CD4-positive, alpha-beta T cell treated with Interleukin-17A for 1 hour (primary cell): ENCODE data around the gene LNX2.
A peak's percentile ranks its signal among the peaks of the same experiment; 100 is the strongest.

Experiments used
- DNase-seq: peaks from one replicate; pipeline ENCODE4 v3.0.0-alpha.2; 2020

The LNX2 gene

DNA sequence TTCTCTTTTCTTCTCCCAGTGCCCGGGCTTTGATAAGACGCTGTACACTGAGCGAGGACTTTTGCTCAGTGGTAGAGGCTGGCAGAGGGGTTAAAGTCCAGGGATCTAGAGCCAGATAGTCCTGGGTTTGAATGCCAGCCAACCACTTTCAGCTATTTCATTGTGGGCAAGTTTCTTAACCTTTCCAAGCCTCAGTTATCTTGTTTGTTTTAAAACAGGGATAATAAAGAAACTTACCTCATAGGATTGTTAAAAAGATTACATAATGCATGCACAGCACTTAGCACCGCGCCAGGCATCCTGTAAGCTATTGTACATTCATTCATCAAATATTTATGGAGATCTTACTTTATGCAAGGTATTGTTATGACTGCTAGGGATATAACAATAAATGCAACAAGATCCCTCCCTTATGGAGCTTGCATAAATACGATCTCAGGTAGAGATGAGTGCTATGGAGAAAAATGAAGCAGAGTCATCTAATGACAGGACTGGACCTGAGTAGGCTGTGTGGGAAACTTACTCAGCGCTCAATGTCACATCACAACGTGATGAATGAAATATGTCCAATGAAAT is 70.8 kb downstream of the LNX2 start:
- DNase-seq: no peak

DNA sequence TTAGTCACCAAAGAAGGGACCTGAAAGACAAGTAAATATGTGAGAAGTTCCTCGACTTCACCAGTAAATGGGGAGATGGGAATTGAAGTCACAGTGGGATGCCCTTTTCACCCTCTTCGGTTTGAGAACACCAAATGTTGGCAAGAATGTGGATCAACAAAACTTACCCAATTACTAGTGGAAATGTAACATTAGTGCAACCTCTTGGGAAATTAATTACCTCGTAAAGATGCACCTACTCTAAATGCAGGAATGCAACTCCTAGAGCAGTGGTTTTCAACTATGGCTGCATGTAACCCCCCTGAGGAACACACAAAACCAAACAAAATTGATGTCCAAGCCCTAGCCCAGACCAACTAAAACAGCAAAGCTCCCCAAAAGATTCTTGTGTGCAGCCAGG is 78.1 kb downstream of the LNX2 start:
- DNase-seq: no peak

DNA sequence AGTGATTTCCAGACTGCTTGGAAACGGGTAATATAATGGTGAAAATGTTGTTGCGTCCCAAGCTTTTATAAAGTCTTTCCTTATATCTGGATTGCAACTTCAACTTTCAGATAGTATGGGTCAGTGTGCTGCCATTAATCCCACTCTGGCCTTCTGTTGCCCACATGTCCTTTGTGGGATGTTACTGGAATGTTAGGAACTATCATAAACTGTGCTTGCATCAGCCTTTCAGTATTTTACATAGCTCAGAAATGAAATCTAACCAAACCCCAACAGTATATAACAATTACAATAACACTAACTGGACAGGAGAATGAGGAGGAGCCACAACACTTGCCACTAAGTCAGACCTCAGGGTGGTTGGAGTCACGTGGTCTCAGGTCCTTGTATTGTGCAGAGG is 78.9 kb downstream of the LNX2 start:
- no peak for DNase-seq

DNA sequence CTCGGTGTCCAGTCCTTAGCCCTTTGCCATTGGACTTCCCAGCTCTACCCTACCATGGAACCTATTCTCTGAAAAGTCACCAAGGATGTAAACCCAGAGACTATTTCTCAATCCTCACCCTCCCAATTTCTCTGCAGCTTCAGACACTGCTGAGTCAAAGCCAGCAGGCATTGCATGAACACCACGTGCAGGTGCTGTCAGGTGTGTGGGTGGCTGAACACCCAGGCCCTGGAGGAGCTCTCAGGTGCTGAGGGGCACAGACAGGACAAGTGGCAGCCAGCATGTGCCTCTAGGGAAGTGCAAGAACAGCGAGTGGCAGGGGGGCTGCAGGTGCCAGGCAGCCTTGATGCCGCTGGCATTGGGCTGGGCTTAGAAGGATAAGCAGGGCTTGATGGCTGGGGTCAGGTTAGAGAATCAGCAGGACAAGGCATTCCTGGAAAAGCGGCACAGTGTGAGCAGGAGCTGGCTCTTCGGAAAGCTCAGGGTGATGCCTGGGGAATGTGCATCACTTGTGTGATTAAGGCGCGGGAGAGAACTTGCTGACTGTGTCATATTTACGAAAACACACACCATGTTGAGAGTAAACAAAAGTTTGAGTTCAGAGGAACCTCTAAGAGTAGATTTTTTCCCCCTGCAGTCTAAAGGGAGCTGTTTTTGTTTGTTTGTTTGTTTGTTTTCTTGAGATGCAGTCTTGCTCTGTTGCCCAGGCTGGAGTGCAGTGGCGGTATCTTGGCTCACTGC is 83.8 kb downstream of the LNX2 start:
- no peak for DNase-seq

DNA sequence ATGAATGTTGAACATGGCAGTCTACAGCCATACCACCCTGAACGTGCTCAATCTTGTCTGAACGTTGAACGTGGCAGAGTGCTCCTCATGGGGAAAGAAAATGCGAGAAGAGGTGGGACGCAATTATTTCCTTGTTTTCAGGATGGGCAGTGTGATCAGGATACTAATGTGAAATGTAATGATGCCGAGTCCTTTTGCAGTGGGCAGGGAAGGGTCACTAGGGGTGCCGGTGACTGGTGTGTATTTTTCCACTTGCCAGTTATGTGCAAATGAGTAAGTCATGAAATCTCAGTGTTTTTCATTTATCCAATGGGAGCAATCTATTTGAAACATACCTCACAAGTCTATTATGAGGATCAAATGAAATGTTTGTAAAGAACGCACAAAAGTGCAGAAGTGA is 84.8 kb downstream of the LNX2 start:
- DNase-seq: no peak

DNA sequence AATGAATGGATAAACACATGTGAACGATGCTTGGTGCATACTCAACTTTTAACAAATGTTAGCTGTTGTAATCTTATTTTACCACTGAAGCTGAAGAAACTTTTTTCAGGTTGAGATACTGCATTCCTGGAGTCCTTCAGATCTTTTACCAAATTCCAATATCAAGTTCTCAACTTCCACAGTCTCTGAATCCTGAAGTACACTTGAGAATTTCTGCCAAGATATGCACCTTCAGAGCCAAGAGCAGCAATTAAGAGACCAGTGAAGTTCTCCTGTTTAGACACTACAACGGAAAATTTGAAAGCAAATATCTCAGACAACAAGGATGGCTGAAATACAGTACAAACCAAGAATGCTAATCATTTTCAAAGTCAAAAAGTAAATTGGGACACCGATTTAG is 85.3 kb downstream of the LNX2 start:
- no peak for DNase-seq

DNA sequence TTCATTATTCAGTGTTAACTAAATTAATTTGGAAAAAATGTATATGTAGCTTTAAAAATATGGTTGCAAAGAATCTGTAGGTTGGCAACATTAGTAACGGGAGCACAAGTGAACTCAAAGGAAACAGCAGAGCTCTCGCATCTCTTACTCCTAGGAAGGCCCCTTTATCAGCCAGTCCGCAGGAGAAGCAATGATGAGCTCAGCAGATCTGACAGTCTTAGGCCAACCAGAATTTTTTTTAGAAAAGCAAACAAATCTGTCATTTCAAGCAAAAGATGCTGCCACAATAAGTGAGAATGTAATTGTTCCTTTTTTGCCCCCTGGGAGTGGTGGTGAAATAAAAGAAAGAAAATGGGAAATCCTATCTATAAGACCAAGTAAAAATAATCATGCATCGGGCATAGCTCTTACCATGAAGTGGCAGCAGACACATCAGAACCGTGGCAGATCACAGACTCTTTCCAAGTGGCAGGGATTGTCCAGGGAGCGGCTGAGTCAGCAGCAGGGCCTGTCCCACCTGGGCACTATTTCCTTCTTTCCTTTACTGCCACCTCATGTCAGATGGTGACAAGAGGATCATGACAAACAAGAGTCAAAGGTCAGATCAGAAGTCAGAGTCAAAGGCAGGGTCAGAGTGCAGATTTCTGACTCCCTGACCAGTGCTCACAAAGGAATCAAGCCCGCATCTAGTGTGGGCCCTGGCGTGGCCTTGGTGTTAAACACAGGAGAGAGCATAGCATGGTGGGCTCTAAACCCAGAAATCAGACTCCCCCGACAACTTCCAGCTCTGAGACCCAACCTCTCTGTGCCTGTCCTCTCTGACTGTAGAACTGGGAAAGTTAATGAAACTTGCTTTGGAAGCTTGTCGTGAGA is 86.0 kb downstream of the LNX2 start:
- DNase-seq: no peak

DNA sequence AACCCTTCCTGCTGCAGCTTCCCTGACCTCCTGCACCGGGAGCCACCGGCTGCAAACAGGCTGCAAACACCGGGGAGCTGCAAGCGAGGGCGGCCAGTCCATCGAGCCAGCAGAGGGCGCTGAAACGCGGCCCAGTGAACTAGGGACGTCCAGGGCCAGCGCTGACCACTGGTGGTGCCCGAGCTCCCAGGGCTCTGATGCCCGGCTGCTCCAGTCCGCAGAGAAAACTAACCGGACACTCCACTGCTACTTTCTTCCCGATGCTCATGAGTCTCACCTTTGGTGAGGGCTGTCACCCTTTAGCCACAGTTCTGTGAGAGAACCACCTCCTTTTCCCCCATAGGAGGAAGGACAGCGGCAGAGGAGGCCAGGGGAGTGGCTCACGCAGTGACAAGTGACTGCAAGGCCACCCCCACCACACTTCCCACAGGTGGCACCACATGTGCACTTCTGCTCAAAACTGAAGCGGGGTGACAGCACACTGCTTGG is 87.1 kb downstream of the LNX2 start:
- DNase-seq: peak; percentile 47

DNA sequence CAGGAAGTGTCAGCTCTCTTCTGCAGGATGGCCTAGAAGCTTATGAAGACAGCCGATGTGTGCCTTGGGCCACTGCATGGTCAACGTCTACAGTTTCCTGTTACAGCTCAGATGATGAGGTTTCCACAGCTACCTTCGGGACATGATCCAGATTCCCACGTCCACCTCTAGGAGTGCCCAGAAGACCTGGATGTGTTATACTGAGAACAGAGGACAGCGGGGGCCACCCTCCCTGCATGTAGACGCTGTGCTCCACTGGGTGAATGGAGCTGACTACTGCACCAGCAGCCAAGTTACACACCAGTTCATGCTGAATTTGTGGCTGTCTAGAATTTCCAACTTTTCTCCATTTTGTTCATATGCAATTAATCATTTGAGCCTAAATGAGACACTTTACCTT is 91.4 kb downstream of the LNX2 start:
- no peak for DNase-seq

DNA sequence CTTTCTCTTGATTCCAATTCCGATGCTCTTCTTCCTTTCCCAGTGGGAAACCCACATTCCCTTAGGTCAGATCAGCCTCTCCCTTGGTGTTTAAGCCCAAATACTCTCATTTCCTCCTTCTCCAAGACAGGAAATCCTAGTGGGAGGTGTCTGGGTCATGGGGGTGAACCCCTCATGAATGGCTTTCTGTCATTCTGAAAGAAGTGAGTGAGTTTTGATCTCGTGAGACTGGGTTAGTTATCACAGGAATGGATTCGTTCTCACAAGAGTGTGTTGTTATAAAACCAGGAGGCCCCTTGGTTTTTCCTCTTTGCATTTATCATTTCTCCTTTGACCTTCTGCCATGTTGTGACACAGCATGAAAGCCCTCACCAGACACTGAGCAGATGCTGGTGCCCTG is 93.8 kb downstream of the LNX2 start:
- no peak for DNase-seq

DNA sequence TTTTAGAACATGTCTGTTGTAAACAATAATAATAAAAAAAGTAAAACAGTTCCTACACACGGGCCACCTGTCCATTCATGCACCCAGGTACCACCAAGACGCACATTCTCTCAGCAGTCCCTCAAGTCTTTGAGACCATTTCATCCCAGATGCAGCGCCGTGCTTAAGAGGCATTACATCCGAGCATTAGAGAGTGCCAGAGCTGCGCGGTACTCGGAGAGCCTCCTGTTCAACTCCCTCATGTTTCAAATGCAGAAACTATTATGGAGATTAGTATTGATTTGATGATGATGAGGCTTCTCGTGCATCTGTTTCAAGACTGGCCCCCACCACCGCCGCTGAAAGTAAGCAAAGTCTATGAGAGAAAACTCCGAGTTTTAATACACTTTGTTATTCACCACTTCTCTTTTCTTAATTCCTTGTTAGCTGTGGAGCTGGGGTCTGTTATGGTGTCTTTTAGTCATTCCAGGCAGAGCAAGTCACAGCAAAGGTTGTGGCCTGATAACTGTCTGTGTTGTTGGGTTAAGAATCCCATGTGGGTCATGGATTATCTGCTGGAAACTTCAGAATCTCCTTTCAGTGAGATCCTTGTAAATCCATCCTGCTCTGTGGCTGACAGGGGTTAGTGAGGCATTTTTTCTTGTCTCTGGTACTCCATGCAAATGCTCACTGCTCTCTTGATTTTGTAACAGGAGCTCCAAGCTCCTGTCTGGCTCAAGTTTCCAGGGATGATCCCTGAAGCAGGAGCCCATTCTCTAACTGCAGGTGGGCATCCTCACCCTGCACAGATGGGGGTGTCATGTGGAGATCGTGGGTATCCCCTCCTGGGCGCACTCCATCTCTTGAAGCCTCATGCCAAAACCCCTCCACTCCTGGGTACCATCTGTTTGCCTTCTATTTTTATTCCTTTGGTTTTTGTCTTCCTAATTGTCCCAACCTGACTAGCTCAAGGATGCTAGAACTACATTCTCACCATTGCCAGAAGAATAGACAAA is 95.1 kb downstream of the LNX2 start:
- no peak for DNase-seq

DNA sequence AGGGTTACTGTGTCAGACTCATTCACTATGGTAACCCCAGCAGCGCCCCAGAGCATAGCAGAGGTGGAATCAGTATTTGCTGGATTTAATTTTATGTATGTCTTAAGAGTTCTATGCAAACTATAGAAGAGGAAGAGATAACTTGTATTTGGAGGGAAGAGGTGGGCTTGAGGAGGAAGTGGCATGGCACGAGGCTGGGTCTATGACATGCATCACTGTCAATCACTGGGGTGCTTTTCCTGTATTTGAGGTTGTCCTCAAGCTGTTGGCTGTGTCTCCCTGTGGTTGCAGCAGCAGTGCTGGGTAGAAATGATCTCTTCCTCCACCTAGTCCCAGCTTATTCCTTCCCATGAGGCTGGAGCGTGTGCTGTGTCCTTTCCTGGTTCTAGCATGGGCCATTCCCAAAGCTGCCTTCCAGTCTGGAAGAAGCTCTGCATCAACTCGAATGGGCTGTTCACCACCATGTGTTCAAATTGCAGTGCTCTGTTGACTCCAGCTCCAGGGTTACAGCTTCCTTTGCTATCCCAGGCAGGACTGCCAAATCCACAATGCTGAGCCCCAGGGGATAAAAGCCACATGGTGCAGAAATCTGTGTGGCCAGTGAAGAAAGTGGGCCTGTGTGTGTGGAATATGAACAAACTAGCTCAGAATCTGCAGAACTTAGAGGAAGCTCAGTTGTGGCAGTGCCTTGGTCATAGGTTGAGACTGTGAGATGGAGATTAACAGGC is 96.8 kb downstream of the LNX2 start:
- no peak for DNase-seq

DNA sequence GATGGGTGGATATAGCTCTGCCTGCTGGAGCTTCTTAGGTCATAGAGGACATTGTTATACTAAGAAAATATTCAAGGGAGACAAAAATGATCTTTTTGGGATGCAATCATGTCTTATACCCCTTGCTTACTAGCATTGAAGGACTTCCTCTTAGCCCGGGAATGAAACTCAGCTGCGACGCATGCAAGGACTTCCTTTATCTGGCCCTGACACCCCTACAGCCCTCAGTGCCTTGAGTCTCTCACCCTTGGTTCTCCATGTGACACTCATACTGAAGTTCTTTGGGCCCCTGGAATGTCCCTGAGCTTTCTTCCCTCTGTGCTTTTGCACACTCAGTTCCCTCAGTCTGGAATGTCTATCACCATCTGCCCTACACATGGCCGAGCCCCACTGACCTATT is 97.5 kb downstream of the LNX2 start:
- no peak for DNase-seq

DNA sequence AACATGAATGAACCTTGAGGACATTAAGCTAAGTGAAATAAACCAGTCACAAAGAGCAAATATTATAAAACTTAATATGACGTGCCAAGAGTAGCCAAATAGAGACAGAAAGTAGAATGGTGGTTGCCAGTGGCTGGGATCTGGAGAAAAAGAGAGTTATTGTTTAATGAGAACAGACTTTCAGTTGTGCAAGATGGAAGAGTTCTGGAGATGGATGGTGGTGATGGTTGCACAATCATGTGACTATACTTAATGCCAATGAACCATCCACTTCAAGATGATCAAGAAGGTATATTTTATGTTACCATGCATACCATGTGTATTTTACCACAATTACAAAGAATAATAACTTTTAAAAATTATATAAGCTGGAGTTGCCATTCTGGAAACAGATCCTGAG is 104.2 kb downstream of the LNX2 start:
- DNase-seq: no peak

DNA sequence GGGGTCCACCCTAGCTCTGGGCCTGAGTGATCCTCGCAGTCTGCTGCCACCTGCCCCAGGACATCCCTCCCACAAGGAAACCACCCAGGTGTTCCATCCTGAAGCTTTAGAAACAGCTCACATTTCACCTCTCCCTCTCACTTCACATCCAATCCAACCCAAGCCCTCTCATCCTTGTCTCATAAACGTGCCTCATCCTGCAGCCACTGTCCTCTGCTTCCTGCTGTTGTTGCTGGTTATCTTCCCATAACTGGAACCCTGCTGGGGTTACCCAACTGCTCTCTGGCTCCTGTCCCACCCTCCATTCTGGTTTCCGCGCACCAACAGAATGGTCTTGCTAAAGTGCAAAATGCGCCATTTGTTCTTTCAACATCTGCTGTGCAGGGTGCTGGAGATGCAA is 110.2 kb downstream of the LNX2 start:
- no peak for DNase-seq

DNA sequence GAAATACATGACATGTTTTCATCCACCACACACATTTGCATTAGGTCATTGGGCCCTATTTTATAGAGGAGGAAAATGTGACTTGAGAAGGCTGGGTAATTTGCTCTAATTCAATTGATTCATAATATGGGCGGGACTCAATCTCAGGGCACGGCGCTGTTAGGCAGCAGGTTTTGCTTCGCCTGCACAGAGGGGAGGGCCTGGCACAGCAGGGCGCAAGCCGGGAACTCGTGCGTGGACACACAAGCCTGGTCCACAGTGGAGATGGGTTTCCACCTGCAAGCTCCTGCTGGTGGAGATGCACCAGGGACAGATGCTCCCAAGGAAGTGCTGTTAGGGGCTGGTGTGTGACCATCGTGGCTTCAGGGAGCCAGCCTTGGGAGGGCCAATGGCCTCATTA is 111.5 kb downstream of the LNX2 start:
- no peak for DNase-seq

DNA sequence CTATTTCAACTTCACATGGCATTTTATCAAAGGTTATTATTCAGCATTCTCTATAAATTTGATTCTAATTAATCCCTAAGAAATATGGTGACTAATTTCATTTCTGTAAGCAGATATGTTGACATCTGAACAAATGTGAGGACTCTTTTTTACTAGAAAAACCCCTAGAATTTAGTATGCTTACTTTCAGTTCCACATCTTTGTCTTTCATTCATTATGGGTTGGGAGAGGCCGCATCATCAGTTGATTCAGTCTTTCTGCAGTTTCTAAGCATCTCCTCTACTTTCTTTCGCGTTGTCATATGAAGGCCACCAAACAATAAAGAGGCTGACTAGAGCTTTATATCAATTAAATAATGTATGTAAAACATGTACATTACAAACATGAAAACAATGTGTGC is 114.5 kb downstream of the LNX2 start:
- no peak for DNase-seq

DNA sequence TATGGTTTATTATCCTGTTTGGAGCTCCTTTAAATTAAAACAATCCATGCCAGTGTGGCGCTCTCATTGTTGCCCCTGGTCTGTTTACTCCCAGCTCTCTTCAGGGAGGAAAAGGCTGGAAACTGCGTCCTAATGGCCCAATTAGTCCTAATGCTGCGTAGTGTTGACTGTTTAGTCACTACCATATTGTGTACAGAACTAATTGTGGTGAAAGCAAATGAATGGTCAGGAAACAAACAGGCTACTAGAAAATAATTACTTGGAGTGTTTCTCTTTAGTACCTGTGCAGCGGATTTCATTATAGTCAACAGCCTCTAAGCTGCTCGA is 115.5 kb downstream of the LNX2 start:
- no peak for DNase-seq

DNA sequence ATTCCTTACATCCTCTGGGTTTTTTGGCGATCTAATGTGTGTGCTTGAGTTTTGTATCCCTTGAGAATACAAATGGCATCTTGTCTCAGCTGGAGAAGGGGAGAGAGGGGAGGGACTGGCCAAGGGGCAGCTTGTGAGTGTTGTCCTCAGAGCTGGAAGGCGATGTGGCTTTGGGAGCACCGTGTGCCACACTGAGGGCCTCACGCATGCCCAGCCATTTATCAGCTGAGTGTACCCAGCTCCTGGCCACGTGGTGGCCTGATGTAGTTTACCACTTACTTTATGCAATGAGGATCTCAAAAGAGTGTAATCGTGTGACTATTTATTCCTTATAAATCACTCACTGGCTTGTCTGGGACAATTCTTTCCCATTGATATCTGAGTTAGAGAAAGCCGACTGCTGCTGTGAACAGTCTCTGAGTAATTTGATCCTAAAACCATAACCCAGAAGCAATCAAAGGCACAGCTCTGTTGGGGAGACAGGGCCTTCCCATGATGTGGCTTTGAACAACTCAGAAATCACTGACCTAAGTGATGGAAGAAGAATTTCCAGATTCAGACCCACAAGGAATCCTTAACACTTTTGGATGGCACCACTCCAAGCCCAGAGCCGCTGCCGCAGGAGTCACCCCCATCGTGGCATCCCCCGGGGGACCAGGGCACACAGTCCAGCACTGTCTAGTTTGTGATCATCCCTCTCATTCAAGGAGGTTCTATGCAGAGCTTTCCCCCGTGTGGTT is 116.0 kb downstream of the LNX2 start:
- DNase-seq: no peak

DNA sequence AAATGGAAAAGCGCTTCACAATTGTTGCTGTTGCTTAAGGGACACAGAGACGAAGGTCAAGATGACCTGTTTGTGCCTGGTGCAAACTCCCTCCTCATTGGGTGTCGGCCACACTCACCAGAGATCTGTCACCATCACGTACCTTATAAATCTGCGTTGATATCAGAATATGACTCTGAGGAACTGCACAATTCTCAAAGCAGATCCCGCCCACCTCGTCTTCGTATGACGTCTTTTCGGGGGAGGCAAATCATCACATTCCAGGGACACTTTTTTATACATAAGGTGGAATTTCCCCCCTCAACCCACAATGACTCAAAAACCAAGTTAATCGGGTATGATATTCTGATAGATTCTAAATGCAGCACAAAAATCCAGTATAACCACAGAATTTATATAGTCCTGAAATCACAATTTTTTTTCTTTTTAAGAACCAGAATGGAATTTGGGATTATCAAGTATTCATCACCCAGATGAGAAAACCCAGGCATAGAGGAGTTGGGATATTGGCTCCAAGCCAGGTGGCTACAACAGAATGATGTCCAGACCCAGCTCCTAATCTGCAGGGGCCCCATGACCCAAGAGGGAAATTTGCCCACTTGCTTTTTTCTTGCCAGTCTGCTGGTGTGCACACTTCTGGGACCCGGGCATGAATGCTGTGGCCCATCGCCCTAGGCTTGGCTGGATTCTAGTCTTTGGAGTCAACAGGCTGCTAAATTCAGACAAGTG is 119.4 kb downstream of the LNX2 start:
- no peak for DNase-seq
